Liver (tissue), 9 donors: Measurements from ENCODE around the gene RASIP1. TPM values are rescaled to one million over a fixed set of nuclear protein-coding genes. Genes with fewer than 3 reads are reported as not detected.
"Not testable (repeated sequence)": the region's sequence is repeated elsewhere in the genome, so short reads cannot be mapped to it uniquely, and the experiment has no call there.

ENCODE experiments used
- DNase-seq: peaks from one replicate; pipeline ENCODE4 v3.0.0-alpha.2; 2017; ENCODE audit warnings: low spot score
- H3K27ac ChIP-seq, 2 donors: one replicate each; pipeline ENCODE4 v1.7.0; 2013; ENCODE audit warnings: inconsistent platforms in 2 of 2, low read length in 2 of 2, control low read depth in 1 of 2, low read depth in 1 of 2, mild to moderate bottlenecking in 1 of 2
- H3K27me3 ChIP-seq, 4 donors: one replicate each; pipeline versions ENCODE4 v1.6.1 to v1.7.0; 2013; ENCODE audit warnings: low read length in 3 of 4, inconsistent platforms in 1 of 4, mild to moderate bottlenecking in 1 of 4, moderate library complexity in 1 of 4; ENCODE audit not compliant: control insufficient read depth in 4 of 4, insufficient read depth in 4 of 4
- H3K36me3 ChIP-seq, 4 donors: one replicate each; pipeline versions ENCODE4 v1.6.1 to v1.7.0; 2013; ENCODE audit warnings: low read length in 3 of 4, mild to moderate bottlenecking in 3 of 4, low read depth in 1 of 4, moderate library complexity in 1 of 4; ENCODE audit not compliant: control insufficient read depth in 4 of 4, insufficient read depth in 3 of 4
- H3K4me1 ChIP-seq, 4 donors: one replicate each; pipeline versions ENCODE4 v1.6.1 to v1.7.0; 2013; ENCODE audit warnings: low read length in 3 of 4, mild to moderate bottlenecking in 3 of 4, moderate library complexity in 1 of 4; ENCODE audit not compliant: control insufficient read depth in 4 of 4, insufficient read depth in 4 of 4
- H3K4me3 ChIP-seq, 3 donors: one replicate each; pipeline versions ENCODE4 v1.6.1 to v1.7.0; 2013; ENCODE audit warnings: low read length in 3 of 3, control low read depth in 1 of 3, low read depth in 1 of 3, mild to moderate bottlenecking in 1 of 3
- H3K9ac ChIP-seq, 2 donors: one replicate each; pipeline ENCODE4 v1.7.0; 2013; ENCODE audit warnings: low read length in 2 of 2, mild to moderate bottlenecking in 2 of 2, moderate library complexity in 2 of 2, control low read depth in 1 of 2, low read depth in 1 of 2
- H3K9me3 ChIP-seq, 4 donors: one replicate each; pipeline versions ENCODE4 v1.6.1 to v1.7.0; 2013; ENCODE audit warnings: low read length in 3 of 4; ENCODE audit not compliant: control insufficient read depth in 4 of 4
- CTCF ChIP-seq: fragments of 150-350 bp; IDR thresholded peaks from 2 replicates; pipeline ENCODE4 v1.5.1; 2017; ENCODE audit warnings: improper control_type of control experiment, low read depth, low read length; ENCODE audit not compliant: missing input control
- EGR1 ChIP-seq, 2 donors: IDR thresholded peaks; 2 replicates each; pipeline ENCODE4 v1.6.1; 2016 to 2018; ENCODE audit warnings: antibody characterized with exemption in 2 of 2, low read depth in 2 of 2
- FOXA1 ChIP-seq: IDR thresholded peaks from 2 replicates; pipeline ENCODE4 v1.6.1; 2016; ENCODE audit warnings: antibody characterized with exemption
- FOXA2 ChIP-seq: IDR thresholded peaks from 2 replicates; pipeline ENCODE4 v1.6.1; 2016; ENCODE audit warnings: antibody characterized with exemption
- GABPA ChIP-seq, 2 donors: IDR thresholded peaks in 1 of 2; conservative IDR thresholded peaks in 1 of 2; 2 replicates each; pipeline ENCODE4 v1.6.1; 2016; ENCODE audit warnings: antibody characterized with exemption in 2 of 2, mild to moderate bottlenecking in 1 of 2, moderate library complexity in 1 of 2
- HNF4A ChIP-seq, 2 donors: conservative IDR thresholded peaks; 2 replicates each; pipeline ENCODE4 v1.6.1; 2016; ENCODE audit warnings: antibody characterized with exemption in 2 of 2, mild to moderate bottlenecking in 2 of 2
- HNF4G ChIP-seq: IDR thresholded peaks from 2 replicates; pipeline ENCODE4 v1.6.1; 2016; ENCODE audit warnings: antibody characterized with exemption
- JUND ChIP-seq, 2 donors: IDR thresholded peaks; 2 replicates each; pipeline ENCODE4 v1.6.1; 2016; ENCODE audit warnings: antibody characterized with exemption in 2 of 2
- MAX ChIP-seq: IDR thresholded peaks from 2 replicates; pipeline ENCODE4 v1.6.1; 2016; ENCODE audit warnings: antibody characterized with exemption
- NR2F2 ChIP-seq: IDR thresholded peaks from 2 replicates; pipeline ENCODE4 v1.6.1; 2016; ENCODE audit warnings: antibody characterized with exemption
- RAD21 ChIP-seq, 2 donors: IDR thresholded peaks; 2 replicates each; pipeline ENCODE4 v1.6.1; 2016; ENCODE audit warnings: antibody characterized with exemption in 2 of 2, mild to moderate bottlenecking in 2 of 2
- REST ChIP-seq: IDR thresholded peaks from 2 replicates; pipeline ENCODE4 v1.6.1; 2016; ENCODE audit warnings: antibody characterized with exemption, mild to moderate bottlenecking
- RXRA ChIP-seq, 2 donors: IDR thresholded peaks; 2 replicates each; pipeline ENCODE4 v1.6.1; 2017 to 2018; ENCODE audit warnings: antibody characterized with exemption in 2 of 2, mild to moderate bottlenecking in 1 of 2
- SP1 ChIP-seq: IDR thresholded peaks from 2 replicates; pipeline ENCODE4 v1.6.1; 2018; ENCODE audit warnings: antibody characterized with exemption, mild to moderate bottlenecking
- TAF1 ChIP-seq: conservative IDR thresholded peaks from 2 replicates; pipeline ENCODE4 v1.6.1; 2016; ENCODE audit warnings: antibody characterized with exemption, mild to moderate bottlenecking
- YY1 ChIP-seq: IDR thresholded peaks from 2 replicates; pipeline ENCODE4 v1.6.1; 2016; ENCODE audit warnings: antibody characterized with exemption, mild to moderate bottlenecking
- ZBTB33 ChIP-seq: IDR thresholded peaks from 2 replicates; pipeline ENCODE4 v1.6.1; 2016; ENCODE audit warnings: antibody characterized with exemption
- WGBS: extraction: QIAGEN DNeasy Blood & Tissue Kit; methylation state at CpG from one replicate; pipeline ENCODE4 v1.1.7; 2013; 5-methylcytosine and 5-hydroxymethylcytosine counted together
- polyA plus RNA-seq, 2 donors: library from polyadenylated mRNA; stranded (reverse) in 1 of 2; unstranded in 1 of 2; fragments of 200-250 nt in 1 of 2; fragments of >200 nt in 1 of 2; fragmentation: Nextera tagmentation in 1 of 2; extraction: Ambion mirVana in 1 of 2; gene quantifications; one replicate each; pipeline versions ENCODE4 v1.2.1 to v1.2.3, GENCODE V29; 2013 to 2015
- total RNA-seq, 2 donors: library from RNA; depleted of rRNA; stranded (reverse); fragments of >200 nt; gene quantifications; one replicate each; pipeline ENCODE4 v1.2.3, GENCODE V29; 2014
- donor health status: healthy.
- donor health status: healthy.
- donor health status: healthy.
- donor health status: healthy.
- donor health status: healthy.

The RASIP1 gene
- total and polyA plus RNA-seq, 4 donors, result 1.8 to 5.4 (median 4.5) TPM

- no peak overlapping the region for H3K27ac ChIP-seq
- DNase-seq, result no peak
- TF ChIP-seq HNF4G (no peak), RXRA (IDR thresholded peaks at IDR 0.05) (no peak), ZBTB33 (no peak), CTCF (no peak), RAD21 (IDR thresholded peaks at IDR 0.05) (no peak), NR2F2 (peak; percentile 82), YY1 (no peak)
- H3K36me3 ChIP-seq, result no peaks in the 10 kb centered on the region
- WGBS, result 68% methylated on average over 15 of the region's 15 CpGs
- no peak overlapping the region for H3K9ac ChIP-seq
- no peaks in the 10 kb centered on the region for H3K9me3 ChIP-seq
- no peaks in the 10 kb centered on the region for H3K27me3 ChIP-seq
- no peak overlapping the region for H3K4me3 ChIP-seq
- peaks cover 0 to 20% (median 13%) of the 10 kb centered on the region in 4 donors for H3K4me1 ChIP-seq
Observed at GRCh38 chr19:48718711-48719231, 21.6 kb downstream of the RASIP1 start.

DNA sequence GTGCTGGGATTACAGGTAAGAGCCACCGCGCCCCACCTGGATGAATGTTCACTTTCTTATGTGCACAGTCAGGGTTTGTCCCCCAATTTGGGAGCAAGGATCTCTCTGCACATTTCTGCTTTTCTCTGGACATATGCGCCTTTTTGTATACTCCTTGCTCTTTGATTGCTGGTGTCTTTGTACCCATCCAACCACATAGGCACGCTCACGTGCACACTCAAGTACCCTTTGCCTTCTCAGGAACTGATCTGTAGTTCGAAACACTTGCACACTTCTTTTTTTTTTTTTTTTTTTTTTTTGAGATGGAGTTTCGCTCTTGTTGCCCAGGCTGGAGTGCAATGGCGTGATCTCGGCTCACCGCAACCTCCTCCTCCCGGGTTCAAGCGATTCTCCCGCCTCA, 22.3 kb downstream of the RASIP1 start:
- not testable (repeated sequence) for H3K9me3 ChIP-seq, H3K9ac ChIP-seq, DNase-seq, H3K27me3 ChIP-seq, H3K36me3 ChIP-seq, H3K4me3 ChIP-seq, H3K27ac ChIP-seq
- peaks cover 0 to 27% (median 18%) of the 10 kb centered on the region in 4 donors for H3K4me1 ChIP-seq
- 95% methylated on average over 13 of the region's 13 CpGs for WGBS

DNA sequence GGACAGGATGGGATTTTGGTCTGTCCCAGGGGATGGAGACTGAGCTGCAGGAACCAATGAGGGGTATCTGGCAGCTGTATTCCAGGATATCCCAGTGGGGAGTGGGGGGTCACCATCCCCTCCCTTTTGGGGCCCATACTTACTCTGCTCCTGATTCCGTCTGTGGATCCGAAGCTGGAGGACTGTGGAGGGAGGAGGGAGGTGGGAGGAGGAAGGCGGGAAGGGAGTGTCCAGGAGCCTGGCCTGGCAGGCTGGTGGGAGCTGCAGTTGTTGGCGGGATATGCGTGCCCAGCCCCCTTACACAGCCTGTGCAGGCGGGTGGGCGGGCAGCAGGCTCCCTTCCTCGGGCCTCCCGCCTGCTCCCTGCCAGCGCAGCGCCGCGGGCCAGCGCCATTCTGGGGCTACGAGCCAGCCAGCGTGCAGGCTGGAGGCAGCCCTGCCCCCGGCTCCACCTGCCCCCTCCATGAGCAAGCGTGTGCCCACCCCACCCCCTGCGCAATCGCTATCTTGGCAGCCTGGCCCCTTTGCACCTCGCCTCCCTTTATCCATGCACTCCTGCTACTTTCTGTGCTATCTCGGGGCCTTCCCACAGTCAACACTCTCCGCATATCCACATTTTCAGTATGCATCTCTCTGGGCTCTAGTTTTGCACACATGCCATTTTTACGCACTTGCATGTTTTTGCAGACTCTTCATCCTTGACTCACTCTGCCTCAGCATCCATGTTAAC, 23.7 kb downstream of the RASIP1 start:
- peak; percentile 43 for DNase-seq
- Histone ChIP-seq H3K4me1 (peaks cover 0 to 32% (median 22%) of the 10 kb centered on the region in 4 donors), H3K27ac (peak overlapping the region; percentile 24 to 35), H3K27me3 (no peaks in the 10 kb centered on the region), H3K9ac (no peak overlapping the region), H3K36me3 (no peaks in the 10 kb centered on the region), H3K9me3 (no peaks in the 10 kb centered on the region), H3K4me3 (no peak overlapping the region)
- 41% methylated on average over 24 of the region's 24 CpGs for WGBS
- TF ChIP-seq YY1, result no peak
- TF ChIP-seq RXRA (IDR thresholded peaks at IDR 0.05), result no peak
- TF ChIP-seq JUND (IDR thresholded peaks at IDR 0.05), result no peak
- TF ChIP-seq NR2F2, result no peak
- TF ChIP-seq HNF4A (conservative IDR thresholded peaks at IDR 0.05), result no peak
- TF ChIP-seq EGR1 (IDR thresholded peaks at IDR 0.05; ENCODE audit: low read depth in 2 of 2), result no peak
- no peak for TF ChIP-seq REST
- TF ChIP-seq ZBTB33, result no peak
- TF ChIP-seq GABPA (IDR thresholded peaks at IDR 0.05 in 1 of 2, conservative IDR thresholded peaks at IDR 0.05 in 1 of 2), result no peak
- no peak for TF ChIP-seq FOXA2
- no peak for TF ChIP-seq MAX
- TF ChIP-seq FOXA1, result no peak
- TF ChIP-seq TAF1, result no peak
- TF ChIP-seq SP1, result no peak
- TF ChIP-seq HNF4G, result no peak
- TF ChIP-seq RAD21 (IDR thresholded peaks at IDR 0.05), result no peak
